ENCODE measurements around the gene KIAA0825.

The KIAA0825 gene

GRCh38 chr5:94445726-94446125 lies 172.7 kb downstream of the KIAA0825 start:
- no peaks in the 10 kb centered on the region for H3K27me3 ChIP-seq (ENCODE audit: control insufficient read depth, insufficient read depth, low read length)
- no peaks in the 10 kb centered on the region for H3K36me3 ChIP-seq (ENCODE audit: control insufficient read depth, insufficient read depth, low read length)
- H3K4me3 ChIP-seq (ENCODE audit: low read depth, low read length), result no peak overlapping the region
- no peaks in the 10 kb centered on the region for H3K4me1 ChIP-seq (ENCODE audit: control insufficient read depth, insufficient read depth, low read length)
- H3K9ac ChIP-seq (ENCODE audit: low read depth, low read length), result no peak overlapping the region
- H3K9me3 ChIP-seq (ENCODE audit: control insufficient read depth, insufficient read depth, low read length), result no peaks in the 10 kb centered on the region

GRCh38 chr5:94442991-94443390 lies 175.4 kb downstream of the KIAA0825 start:
- no peaks in the 10 kb centered on the region for H3K9me3 ChIP-seq (ENCODE audit: control insufficient read depth, insufficient read depth, low read length)
- H3K9ac ChIP-seq (ENCODE audit: low read depth, low read length), result no peak overlapping the region
- H3K36me3 ChIP-seq (ENCODE audit: control insufficient read depth, insufficient read depth, low read length), result no peaks in the 10 kb centered on the region
- H3K4me3 ChIP-seq (ENCODE audit: low read depth, low read length), result no peak overlapping the region
- no peaks in the 10 kb centered on the region for H3K4me1 ChIP-seq (ENCODE audit: control insufficient read depth, insufficient read depth, low read length)
- H3K27me3 ChIP-seq (ENCODE audit: control insufficient read depth, insufficient read depth, low read length), result no peaks in the 10 kb centered on the region

- Histone ChIP-seq H3K9ac (ENCODE audit: low read depth, low read length) (no peak overlapping the region), H3K36me3 (ENCODE audit: control insufficient read depth, insufficient read depth, low read length) (no peaks in the 10 kb centered on the region)
Observed at GRCh38 chr5:94442076-94442475, 176.3 kb downstream of the KIAA0825 start.

GRCh38 chr5:94440015-94440414 lies 178.4 kb downstream of the KIAA0825 start:
- Histone ChIP-seq H3K9me3 (ENCODE audit: control insufficient read depth, insufficient read depth, low read length) (no peaks in the 10 kb centered on the region), H3K36me3 (ENCODE audit: control insufficient read depth, insufficient read depth, low read length) (no peaks in the 10 kb centered on the region), H3K4me3 (ENCODE audit: low read depth, low read length) (no peak overlapping the region), H3K27me3 (ENCODE audit: control insufficient read depth, insufficient read depth, low read length) (no peaks in the 10 kb centered on the region), H3K4me1 (ENCODE audit: control insufficient read depth, insufficient read depth, low read length) (no peaks in the 10 kb centered on the region), H3K9ac (ENCODE audit: low read depth, low read length) (no peak overlapping the region)

More at GRCh38 chr5:94442076-94442475, 176.3 kb downstream of the KIAA0825 start:
- Histone ChIP-seq H3K4me1 (ENCODE audit: control insufficient read depth, insufficient read depth, low read length) (no peaks in the 10 kb centered on the region), H3K4me3 (ENCODE audit: low read depth, low read length) (no peak overlapping the region), H3K9me3 (ENCODE audit: control insufficient read depth, insufficient read depth, low read length) (no peaks in the 10 kb centered on the region), H3K27me3 (ENCODE audit: control insufficient read depth, insufficient read depth, low read length) (no peaks in the 10 kb centered on the region)

- Histone ChIP-seq H3K9me3 (ENCODE audit: control insufficient read depth, insufficient read depth, low read length) (no peaks in the 10 kb centered on the region), H3K4me3 (ENCODE audit: low read depth, low read length) (no peak overlapping the region), H3K36me3 (ENCODE audit: control insufficient read depth, insufficient read depth, low read length) (no peaks in the 10 kb centered on the region), H3K4me1 (ENCODE audit: control insufficient read depth, insufficient read depth, low read length) (no peaks in the 10 kb centered on the region), H3K9ac (ENCODE audit: low read depth, low read length) (no peak overlapping the region), H3K27me3 (ENCODE audit: control insufficient read depth, insufficient read depth, low read length) (no peaks in the 10 kb centered on the region)
Observed at GRCh38 chr5:94433397-94434163, 184.8 kb downstream of the KIAA0825 start.

- no peak overlapping the region for H3K9ac ChIP-seq (ENCODE audit: low read depth, low read length)
- H3K4me3 ChIP-seq (ENCODE audit: low read depth, low read length), result no peak overlapping the region
- no peaks in the 10 kb centered on the region for H3K36me3 ChIP-seq (ENCODE audit: control insufficient read depth, insufficient read depth, low read length)
- no peaks in the 10 kb centered on the region for H3K27me3 ChIP-seq (ENCODE audit: control insufficient read depth, insufficient read depth, low read length)
- no peaks in the 10 kb centered on the region for H3K9me3 ChIP-seq (ENCODE audit: control insufficient read depth, insufficient read depth, low read length)
- no peaks in the 10 kb centered on the region for H3K4me1 ChIP-seq (ENCODE audit: control insufficient read depth, insufficient read depth, low read length)
Observed at GRCh38 chr5:94432499-94432898, 185.9 kb downstream of the KIAA0825 start.

GRCh38 chr5:94431696-94432095 lies 186.7 kb downstream of the KIAA0825 start:
- Histone ChIP-seq H3K4me1 (ENCODE audit: control insufficient read depth, insufficient read depth, low read length) (no peaks in the 10 kb centered on the region), H3K27me3 (ENCODE audit: control insufficient read depth, insufficient read depth, low read length) (no peaks in the 10 kb centered on the region), H3K36me3 (ENCODE audit: control insufficient read depth, insufficient read depth, low read length) (no peaks in the 10 kb centered on the region), H3K9ac (ENCODE audit: low read depth, low read length) (no peak overlapping the region), H3K9me3 (ENCODE audit: control insufficient read depth, insufficient read depth, low read length) (no peaks in the 10 kb centered on the region), H3K4me3 (ENCODE audit: low read depth, low read length) (no peak overlapping the region)

GRCh38 chr5:94429566-94429965 lies 188.8 kb downstream of the KIAA0825 start:
- Histone ChIP-seq H3K27me3 (ENCODE audit: control insufficient read depth, insufficient read depth, low read length) (no peaks in the 10 kb centered on the region), H3K4me3 (ENCODE audit: low read depth, low read length) (no peak overlapping the region), H3K9me3 (ENCODE audit: control insufficient read depth, insufficient read depth, low read length) (no peaks in the 10 kb centered on the region), H3K4me1 (ENCODE audit: control insufficient read depth, insufficient read depth, low read length) (no peaks in the 10 kb centered on the region), H3K9ac (ENCODE audit: low read depth, low read length) (no peak overlapping the region), H3K36me3 (ENCODE audit: control insufficient read depth, insufficient read depth, low read length) (no peaks in the 10 kb centered on the region)

GRCh38 chr5:94425396-94425795 lies 193.0 kb downstream of the KIAA0825 start:
- Histone ChIP-seq H3K27me3 (ENCODE audit: control insufficient read depth, insufficient read depth, low read length) (no peaks in the 10 kb centered on the region), H3K4me3 (ENCODE audit: low read depth, low read length) (no peak overlapping the region), H3K36me3 (ENCODE audit: control insufficient read depth, insufficient read depth, low read length) (no peaks in the 10 kb centered on the region), H3K4me1 (ENCODE audit: control insufficient read depth, insufficient read depth, low read length) (peaks cover 6% of the 10 kb centered on the region), H3K9ac (ENCODE audit: low read depth, low read length) (no peak overlapping the region), H3K9me3 (ENCODE audit: control insufficient read depth, insufficient read depth, low read length) (no peaks in the 10 kb centered on the region)

GRCh38 chr5:94423411-94423810 lies 195.0 kb downstream of the KIAA0825 start:
- no peaks in the 10 kb centered on the region for H3K9me3 ChIP-seq (ENCODE audit: control insufficient read depth, insufficient read depth, low read length)

GRCh38 chr5:94422812-94423211 lies 195.6 kb downstream of the KIAA0825 start:
- Histone ChIP-seq H3K36me3 (ENCODE audit: control insufficient read depth, insufficient read depth, low read length) (no peaks in the 10 kb centered on the region), H3K9me3 (ENCODE audit: control insufficient read depth, insufficient read depth, low read length) (no peaks in the 10 kb centered on the region), H3K4me1 (ENCODE audit: control insufficient read depth, insufficient read depth, low read length) (peaks cover 6% of the 10 kb centered on the region), H3K4me3 (ENCODE audit: low read depth, low read length) (no peak overlapping the region), H3K9ac (ENCODE audit: low read depth, low read length) (no peak overlapping the region), H3K27me3 (ENCODE audit: control insufficient read depth, insufficient read depth, low read length) (no peaks in the 10 kb centered on the region)

More at GRCh38 chr5:94423411-94423810, 195.0 kb downstream of the KIAA0825 start:
- H3K9ac ChIP-seq (ENCODE audit: low read depth, low read length), result no peak overlapping the region
- H3K36me3 ChIP-seq (ENCODE audit: control insufficient read depth, insufficient read depth, low read length), result no peaks in the 10 kb centered on the region
- no peak overlapping the region for H3K4me3 ChIP-seq (ENCODE audit: low read depth, low read length)
- H3K4me1 ChIP-seq (ENCODE audit: control insufficient read depth, insufficient read depth, low read length), result peaks cover 6% of the 10 kb centered on the region
- no peaks in the 10 kb centered on the region for H3K27me3 ChIP-seq (ENCODE audit: control insufficient read depth, insufficient read depth, low read length)

- Histone ChIP-seq H3K4me1 (ENCODE audit: control insufficient read depth, insufficient read depth, low read length) (peaks cover 6% of the 10 kb centered on the region), H3K27me3 (ENCODE audit: control insufficient read depth, insufficient read depth, low read length) (no peaks in the 10 kb centered on the region), H3K36me3 (ENCODE audit: control insufficient read depth, insufficient read depth, low read length) (no peaks in the 10 kb centered on the region), H3K9ac (ENCODE audit: low read depth, low read length) (no peak overlapping the region), H3K9me3 (ENCODE audit: control insufficient read depth, insufficient read depth, low read length) (no peaks in the 10 kb centered on the region), H3K4me3 (ENCODE audit: low read depth, low read length) (no peak overlapping the region)
Observed at GRCh38 chr5:94420885-94421284, 197.5 kb downstream of the KIAA0825 start.

Measured in iPS-15b (cell line).